ENCODE measurements around the gene PRR5L. TPM values are rescaled to one million over a fixed set of nuclear protein-coding genes. Genes with fewer than 3 reads are reported as not detected.
A peak's percentile ranks its signal among the peaks of the same experiment; 100 is the strongest.

The PRR5L gene
- total and polyA plus RNA-seq, 7 donors = 3.3 to 105 (median 11.9) TPM

DNA sequence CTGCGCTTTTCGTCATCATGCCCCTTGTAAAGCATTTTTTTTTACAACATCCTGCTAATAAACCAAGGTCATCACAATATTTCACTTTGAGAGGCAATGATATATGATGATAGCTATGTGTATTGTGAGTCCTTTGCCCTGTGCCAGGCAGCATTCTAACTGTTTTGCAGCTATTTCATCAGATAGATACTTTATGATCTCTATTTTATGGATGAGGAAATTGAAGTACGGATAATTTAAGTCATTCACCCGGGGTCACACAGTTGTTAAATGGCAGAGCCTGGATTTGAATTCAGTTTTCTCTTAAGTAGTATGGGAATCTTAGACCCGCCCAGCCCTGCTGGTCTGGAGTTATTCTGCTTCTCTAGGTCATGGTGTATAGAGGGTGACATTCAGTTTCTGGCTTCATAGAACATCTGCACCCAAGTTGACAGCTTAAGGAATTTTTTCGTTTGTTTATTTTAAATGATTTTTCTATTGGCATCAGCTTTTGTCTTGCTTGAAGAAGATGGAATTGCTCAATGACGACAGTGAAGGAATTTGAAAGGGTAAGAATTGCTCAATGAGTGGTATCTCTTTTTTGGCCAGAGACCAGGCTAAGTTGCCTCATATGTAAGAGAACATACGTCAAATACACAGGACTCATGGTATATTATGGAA is 926 bp downstream of the PRR5L start:
- Histone ChIP-seq H3K36me3 (no peaks in the 10 kb centered on the region), H3K27ac (no peak overlapping the region), H3K9me3 (no peaks in the 10 kb centered on the region), H3K4me3 (no peak overlapping the region), H3K27me3 (no peaks in the 10 kb centered on the region), H3K4me1 (peaks cover 0 to 7% (median 3%) of the 10 kb centered on the region in 4 donors)
- WGBS, 2 donors = 19 to 65% methylated on average over 8 of the region's 8 CpGs
- intact Hi-C loops (cut with DNase I) = no loop called here
- TF ChIP-seq EP300 (IDR thresholded peaks at IDR 0.05) (no peak), CTCF (IDR thresholded peaks at IDR 0.05) (no peak), POLR2A (IDR thresholded peaks at IDR 0.05) (no peak), POLR2AphosphoS5 (IDR thresholded peaks at IDR 0.05) (no peak)
- no peak for DNase-seq

DNA sequence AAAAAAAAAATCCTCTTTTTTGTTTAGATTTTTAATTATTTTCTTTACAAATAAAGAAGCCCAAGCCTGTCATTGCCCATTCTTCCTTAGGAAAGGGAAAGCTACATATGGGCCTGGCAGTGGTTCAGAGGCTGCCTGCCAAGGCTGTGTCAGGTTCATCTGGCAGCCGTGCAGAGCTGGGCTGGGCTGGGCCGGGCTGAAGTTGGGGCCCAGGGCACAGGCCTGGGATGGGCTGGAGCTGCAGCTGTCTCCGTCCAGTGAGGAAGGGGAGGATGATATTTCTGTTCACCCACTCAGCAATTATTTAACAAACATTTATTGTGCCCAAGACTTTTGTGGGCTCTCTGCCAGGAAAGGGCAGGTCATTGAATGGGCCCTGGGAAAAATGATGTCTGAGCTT is 4.6 kb downstream of the PRR5L start:
- Histone ChIP-seq H3K4me3 (no peak overlapping the region), H3K36me3 (no peaks in the 10 kb centered on the region), H3K9me3 (no peaks in the 10 kb centered on the region), H3K27ac (no peak overlapping the region), H3K4me1 (peaks cover 0 to 7% (median 3%) of the 10 kb centered on the region in 4 donors), H3K27me3 (no peaks in the 10 kb centered on the region)
- 7 to 51% methylated on average over 3 of the region's 3 CpGs for WGBS, 2 donors
- intact Hi-C loops (cut with DNase I) = no loop called here
- TF ChIP-seq POLR2A (IDR thresholded peaks at IDR 0.05) = no peak
- no peak for TF ChIP-seq CTCF (IDR thresholded peaks at IDR 0.05)
- no peak for TF ChIP-seq POLR2AphosphoS5 (IDR thresholded peaks at IDR 0.05)
- TF ChIP-seq EP300 (IDR thresholded peaks at IDR 0.05) = no peak
- DNase-seq = peak; percentile 70

- Histone ChIP-seq H3K27me3 (no peaks in the 10 kb centered on the region), H3K4me1 (peaks cover 0 to 7% (median 3%) of the 10 kb centered on the region in 4 donors), H3K36me3 (no peaks in the 10 kb centered on the region), H3K9me3 (no peaks in the 10 kb centered on the region), H3K27ac (no peak overlapping the region), H3K4me3 (no peak overlapping the region)
- WGBS, 2 donors = 30 to 59% methylated on average over 1 of the region's 1 CpG
- TF ChIP-seq POLR2AphosphoS5 (IDR thresholded peaks at IDR 0.05) (no peak), EP300 (IDR thresholded peaks at IDR 0.05) (no peak), POLR2A (IDR thresholded peaks at IDR 0.05) (no peak), CTCF (IDR thresholded peaks at IDR 0.05) (no peak)
- no peak for DNase-seq
- intact Hi-C loops (cut with DNase I) = no loop called here
Observed at GRCh38 chr11:36304351-36304750, 8.3 kb downstream of the PRR5L start.

- TF ChIP-seq EP300 (IDR thresholded peaks at IDR 0.05) (no peak), CTCF (IDR thresholded peaks at IDR 0.05) (no peak), POLR2AphosphoS5 (IDR thresholded peaks at IDR 0.05) (no peak), POLR2A (IDR thresholded peaks at IDR 0.05) (no peak)
- H3K9me3 ChIP-seq = no peaks in the 10 kb centered on the region
- no peak for DNase-seq
- peaks cover 0 to 7% (median 3%) of the 10 kb centered on the region in 4 donors for H3K4me1 ChIP-seq
- intact Hi-C loops (cut with DNase I) = no loop called here
- no peak overlapping the region for H3K27ac ChIP-seq
- no peak overlapping the region for H3K4me3 ChIP-seq
- no peaks in the 10 kb centered on the region for H3K27me3 ChIP-seq
- H3K36me3 ChIP-seq = no peaks in the 10 kb centered on the region
- 9 to 52% methylated on average over 1 of the region's 1 CpG for WGBS, 2 donors
Observed at GRCh38 chr11:36305047-36305446, 9.0 kb downstream of the PRR5L start.

GRCh38 chr11:36306888-36307287 is 10.8 kb downstream of the PRR5L start:
- 40 to 41% methylated on average over 3 of the region's 3 CpGs for WGBS, 2 donors

More at GRCh38 chr11:36306888-36307287, 10.8 kb downstream of the PRR5L start:
- DNase-seq = no peak
- no peaks in the 10 kb centered on the region for H3K4me1 ChIP-seq
- H3K27ac ChIP-seq = no peak overlapping the region
- no peak for TF ChIP-seq EP300 (IDR thresholded peaks at IDR 0.05)
- TF ChIP-seq POLR2AphosphoS5 (IDR thresholded peaks at IDR 0.05) = no peak
- TF ChIP-seq POLR2A (IDR thresholded peaks at IDR 0.05) = no peak
- no peak for TF ChIP-seq CTCF (IDR thresholded peaks at IDR 0.05)
- H3K36me3 ChIP-seq = no peaks in the 10 kb centered on the region
- no peak overlapping the region for H3K4me3 ChIP-seq
- intact Hi-C loops (cut with DNase I) = no loop called here
- H3K27me3 ChIP-seq = no peaks in the 10 kb centered on the region
- no peaks in the 10 kb centered on the region for H3K9me3 ChIP-seq

All from sigmoid colon (tissue), 7 donors.